Hepatocyte (in vitro differentiated cells): ENCODE results near the gene DSCAML1. TPM values are rescaled to one million over a fixed set of nuclear protein-coding genes. Genes with fewer than 3 reads are reported as not detected.

Experiments used
- DNase-seq: peaks from one replicate; pipeline ENCODE4 v3.0.0-alpha.2; 2016; ENCODE audit warnings: low spot score
- H2AFZ ChIP-seq: fragments of 200-600 bp; sonication (generic); 2 replicates; pipeline ENCODE4 v1.6.0; 2016; ENCODE audit warnings: antibody characterized with exemption, mild to moderate bottlenecking
- H3K27ac ChIP-seq: fragments of 200-600 bp; sonication (generic); 2 replicates; pipeline ENCODE4 v1.5.1; 2016; ENCODE audit warnings: mild to moderate bottlenecking
- H3K27me3 ChIP-seq: fragments of 200-600 bp; sonication (generic); 2 replicates; pipeline ENCODE4 v1.6.1; 2016
- H3K36me3 ChIP-seq: fragments of 200-600 bp; sonication (generic); replicated peaks from 2 replicates; pipeline ENCODE4 v1.5.1; 2016; ENCODE audit warnings: low read depth; ENCODE audit not compliant: insufficient read depth
- H3K4me1 ChIP-seq: fragments of 200-600 bp; sonication (generic); 2 replicates; pipeline ENCODE4 v1.5.1; 2016; ENCODE audit warnings: mild to moderate bottlenecking, moderate library complexity; ENCODE audit not compliant: insufficient read depth
- H3K4me2 ChIP-seq: fragments of 200-600 bp; sonication (generic); 2 replicates; pipeline ENCODE4 v1.6.0; 2016
- H3K4me3 ChIP-seq: fragments of 200-600 bp; sonication (generic); 2 replicates; pipeline ENCODE4 v1.5.1; 2016; ENCODE audit warnings: mild to moderate bottlenecking
- H3K79me2 ChIP-seq: fragments of 200-600 bp; sonication (generic); 2 replicates; pipeline ENCODE4 v1.6.0; 2017; ENCODE audit warnings: mild to moderate bottlenecking
- H3K9me2 ChIP-seq: fragments of 200-600 bp; sonication (generic); replicated peaks from 2 replicates; pipeline ENCODE4 v1.6.0; 2017; ENCODE audit warnings: mild to moderate bottlenecking; ENCODE audit not compliant: insufficient read depth
- H3K9me3 ChIP-seq: fragments of 200-600 bp; sonication (generic); 2 replicates; pipeline ENCODE4 v1.5.1; 2016; ENCODE audit warnings: low read depth, mild to moderate bottlenecking
- H4K20me1 ChIP-seq: fragments of 200-600 bp; sonication (generic); 2 replicates; pipeline ENCODE4 v1.6.0; 2016; ENCODE audit warnings: mild to moderate bottlenecking; ENCODE audit not compliant: insufficient read depth, poor library complexity, severe bottlenecking
- EZH2 ChIP-seq: fragments of 200-600 bp; sonication (generic); IDR thresholded peaks from 2 replicates; pipeline ENCODE4 v1.6.1; 2016; ENCODE audit warnings: antibody characterized with exemption, mild to moderate bottlenecking, borderline replicate concordance
- EZH2phosphoT487 ChIP-seq: fragments of 200-600 bp; sonication (generic); IDR thresholded peaks from one replicate; pipeline ENCODE4 v1.6.1; 2018; ENCODE audit warnings: antibody characterized with exemption, mild to moderate bottlenecking, low read depth, moderate library complexity; ENCODE audit not compliant: unreplicated experiment, severe bottlenecking
- WGBS: methylation state at CpG from one replicate; pipeline ENCODE4 v1.1.6; 2016; ENCODE audit warnings: low lambda C conversion rate; ENCODE audit errors: missing lambda C conversion rate; 5-methylcytosine and 5-hydroxymethylcytosine counted together
- polyA plus RNA-seq: library from polyadenylated mRNA; unstranded; fragments of >200 nt; fragmentation: Nextera tagmentation; extraction: Ambion mirVana; gene quantifications from 2 replicates; pipeline ENCODE4 v1.2.1, GENCODE V29; 2016
- total RNA-seq: library from RNA; depleted of rRNA; stranded (reverse); fragments of >200 nt; gene quantifications from 2 replicates; pipeline ENCODE4 v1.2.3, GENCODE V29; 2014
- TF ChIP-seq, protein P1 (sequence below): fragments of 200-600 bp; sonication (generic); IDR thresholded peaks from 2 replicates; pipeline ENCODE4 v1.5.1; 2016; ENCODE audit warnings: antibody characterized with exemption, mild to moderate bottlenecking; ENCODE audit not compliant: poor library complexity

Gene DSCAML1
- total and polyA plus RNA-seq, 2 experiments from 2014 or later, result 0.46 to 2.6 TPM

- Histone ChIP-seq H3K27me3 (peaks cover 9% of the 10 kb centered on the region), H3K36me3 (no peaks in the 10 kb centered on the region), H4K20me1 (no peaks in the 10 kb centered on the region), H3K4me2 (peak overlapping the region; percentile 32), H3K27ac (no peak overlapping the region), H3K79me2 (no peaks in the 10 kb centered on the region), H3K9me2 (no peaks in the 10 kb centered on the region), H3K9me3 (no peaks in the 10 kb centered on the region), H3K4me1 (no peaks in the 10 kb centered on the region), H2AFZ (no peak overlapping the region), H3K4me3 (no peak overlapping the region)
- peak; percentile 86 for DNase-seq
- TF ChIP-seq EZH2 (no peak), EZH2phosphoT487 (no peak)
- TF ChIP-seq, protein P1, sequence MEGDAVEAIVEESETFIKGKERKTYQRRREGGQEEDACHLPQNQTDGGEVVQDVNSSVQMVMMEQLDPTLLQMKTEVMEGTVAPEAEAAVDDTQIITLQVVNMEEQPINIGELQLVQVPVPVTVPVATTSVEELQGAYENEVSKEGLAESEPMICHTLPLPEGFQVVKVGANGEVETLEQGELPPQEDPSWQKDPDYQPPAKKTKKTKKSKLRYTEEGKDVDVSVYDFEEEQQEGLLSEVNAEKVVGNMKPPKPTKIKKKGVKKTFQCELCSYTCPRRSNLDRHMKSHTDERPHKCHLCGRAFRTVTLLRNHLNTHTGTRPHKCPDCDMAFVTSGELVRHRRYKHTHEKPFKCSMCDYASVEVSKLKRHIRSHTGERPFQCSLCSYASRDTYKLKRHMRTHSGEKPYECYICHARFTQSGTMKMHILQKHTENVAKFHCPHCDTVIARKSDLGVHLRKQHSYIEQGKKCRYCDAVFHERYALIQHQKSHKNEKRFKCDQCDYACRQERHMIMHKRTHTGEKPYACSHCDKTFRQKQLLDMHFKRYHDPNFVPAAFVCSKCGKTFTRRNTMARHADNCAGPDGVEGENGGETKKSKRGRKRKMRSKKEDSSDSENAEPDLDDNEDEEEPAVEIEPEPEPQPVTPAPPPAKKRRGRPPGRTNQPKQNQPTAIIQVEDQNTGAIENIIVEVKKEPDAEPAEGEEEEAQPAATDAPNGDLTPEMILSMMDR, result peak; percentile 95
- WGBS, result 11% methylated on average over 17 of the region's 17 CpGs
These were observed 370.7 kb downstream of the DSCAML1 start for GRCh38 chr11:117426297-117426685.

GRCh38 chr11:117425679-117426296 lies 371.2 kb downstream of the DSCAML1 start:
- Histone ChIP-seq H3K9me2 (no peaks in the 10 kb centered on the region), H3K79me2 (no peaks in the 10 kb centered on the region), H3K36me3 (no peaks in the 10 kb centered on the region), H3K4me2 (no peak overlapping the region), H3K4me3 (no peak overlapping the region), H3K27me3 (peaks cover 9% of the 10 kb centered on the region), H3K9me3 (no peaks in the 10 kb centered on the region), H3K4me1 (no peaks in the 10 kb centered on the region), H3K27ac (no peak overlapping the region), H2AFZ (no peak overlapping the region), H4K20me1 (no peaks in the 10 kb centered on the region)
- no peak for TF ChIP-seq EZH2phosphoT487
- TF ChIP-seq, protein P1, result no peak
- 59% methylated on average over 13 of the region's 13 CpGs for WGBS
- no peak for DNase-seq

- no peaks in the 10 kb centered on the region for H3K9me2 ChIP-seq
- H3K27me3 ChIP-seq, result peaks cover 9% of the 10 kb centered on the region
- no peak overlapping the region for H3K4me3 ChIP-seq
- DNase-seq, result no peak
- no peak overlapping the region for H2AFZ ChIP-seq
- WGBS, result 69% methylated on average over 4 of the region's 4 CpGs
- TF ChIP-seq EZH2phosphoT487 (no peak), EZH2 (no peak)
- TF ChIP-seq, protein P1, result no peak
- no peaks in the 10 kb centered on the region for H3K79me2 ChIP-seq
- no peaks in the 10 kb centered on the region for H3K9me3 ChIP-seq
- no peak overlapping the region for H3K27ac ChIP-seq
- H4K20me1 ChIP-seq, result no peaks in the 10 kb centered on the region
- H3K4me2 ChIP-seq, result no peak overlapping the region
- no peaks in the 10 kb centered on the region for H3K4me1 ChIP-seq
- H3K36me3 ChIP-seq, result no peaks in the 10 kb centered on the region
These were observed 372.2 kb downstream of the DSCAML1 start for GRCh38 chr11:117424781-117425180.
